GM23338 (cell line): Measurements from ENCODE around the gene RAP1A. TPM values are rescaled to one million over a fixed set of nuclear protein-coding genes. Genes with fewer than 3 reads are reported as not detected.

Experiments used
- ATAC-seq: fragments of 200-7000 bp; cut with Tn5 transposase; 3 replicates; pipeline ENCODE4 v1.9.1; 2020
- DNase-seq: peaks from one replicate; pipeline ENCODE4 v3.0.0-alpha.2; 2015; ENCODE audit warnings: low spot score
- H2AFZ ChIP-seq: fragments of 200-600 bp; sonication (generic); 2 replicates; pipeline ENCODE4 v1.8.0; 2016; ENCODE audit warnings: antibody characterized with exemption, mild to moderate bottlenecking, moderate library complexity
- H3F3A ChIP-seq: fragments of 200-600 bp; sonication (generic); replicated peaks from 2 replicates; pipeline ENCODE4 v1.8.0; 2017; ENCODE audit warnings: antibody characterized with exemption, mixed run types, low read depth
- H3K27ac ChIP-seq: fragments of 200-600 bp; sonication (generic); 2 replicates; pipeline ENCODE4 v1.6.1; 2016; ENCODE audit warnings: low read depth
- H3K27me3 ChIP-seq: fragments of 200-600 bp; sonication (generic); 2 replicates; pipeline ENCODE4 v1.8.0; 2016; ENCODE audit warnings: mild to moderate bottlenecking, mixed run types, moderate library complexity; ENCODE audit not compliant: insufficient read depth
- H3K36me3 ChIP-seq: fragments of 200-600 bp; sonication (generic); 2 replicates; pipeline ENCODE4 v1.8.0; 2016; ENCODE audit warnings: mild to moderate bottlenecking; ENCODE audit not compliant: insufficient read depth
- H3K4me1 ChIP-seq: fragments of 200-600 bp; sonication (generic); 2 replicates; pipeline ENCODE4 v1.8.0; 2016; ENCODE audit warnings: mild to moderate bottlenecking, moderate library complexity; ENCODE audit not compliant: insufficient read depth
- H3K4me2 ChIP-seq: fragments of 200-600 bp; sonication (generic); 2 replicates; pipeline ENCODE4 v1.7.1; 2017; ENCODE audit warnings: mixed run types
- H3K4me3 ChIP-seq: fragments of 200-600 bp; sonication (generic); 2 replicates; pipeline ENCODE4 v1.6.1; 2016; ENCODE audit warnings: mixed run types
- H3K79me2 ChIP-seq: fragments of 200-600 bp; sonication (generic); replicated peaks from 2 replicates; pipeline ENCODE4 v1.8.0; 2017; ENCODE audit warnings: mild to moderate bottlenecking; ENCODE audit not compliant: insufficient read depth
- H3K9me2 ChIP-seq: fragments of 200-600 bp; sonication (generic); 2 replicates; pipeline ENCODE4 v1.8.0; 2017; ENCODE audit not compliant: insufficient read depth
- H4K20me1 ChIP-seq: fragments of 200-600 bp; sonication (generic); replicated peaks from 2 replicates; pipeline ENCODE4 v1.8.0; 2017; ENCODE audit warnings: mild to moderate bottlenecking; ENCODE audit not compliant: insufficient read depth
- H3K27ac Mint-ChIP-seq: 2 replicates; pipeline ENCODE4 v1.8.0; 2020; ENCODE audit warnings: inconsistent platforms, mild to moderate bottlenecking, moderate library complexity, mixed read lengths
- H3K27me3 Mint-ChIP-seq: 3 replicates; pipeline ENCODE4 v1.8.0; 2022; ENCODE audit warnings: low read depth, mild to moderate bottlenecking, moderate library complexity, mixed read lengths, inconsistent platforms; ENCODE audit not compliant: insufficient read depth, poor library complexity
- H3K36me3 Mint-ChIP-seq: 3 replicates; pipeline ENCODE4 v1.8.0; 2021; ENCODE audit warnings: low read depth, mild to moderate bottlenecking, inconsistent platforms, moderate library complexity, mixed read lengths
- H3K4me1 Mint-ChIP-seq: 3 replicates; pipeline ENCODE4 v1.8.0; 2020; ENCODE audit warnings: mild to moderate bottlenecking, inconsistent platforms, mixed read lengths
- H3K4me3 Mint-ChIP-seq: 3 replicates; pipeline ENCODE4 v1.8.0; 2021; ENCODE audit warnings: moderate library complexity, mild to moderate bottlenecking, inconsistent platforms, mixed read lengths
- H3K9me3 Mint-ChIP-seq: 3 replicates; pipeline ENCODE4 v1.8.0; 2020; ENCODE audit warnings: moderate library complexity, mild to moderate bottlenecking, inconsistent platforms, mixed read lengths
- CREB1 ChIP-seq: fragments of 250-450 bp; sonication (Bioruptor Pico); IDR thresholded peaks from 2 replicates; pipeline ENCODE4 v1.5.0; 2020; ENCODE audit warnings: low read depth, mild to moderate bottlenecking, moderate library complexity
- CTCF ChIP-seq, 2 experiments: fragments of 200-600 bp in 1 of 2; sonication (generic) in 1 of 2; conservative IDR thresholded peaks; 2 replicates each; pipeline versions ENCODE4 v1.5.1 to v1.6.1; 2016 to 2017; ENCODE audit warnings: antibody characterized with exemption in 2 of 2, low read depth in 2 of 2, mild to moderate bottlenecking in 2 of 2, moderate library complexity in 1 of 2
- EZH2 ChIP-seq: fragments of 200-600 bp; sonication (generic); IDR thresholded peaks from one replicate; pipeline ENCODE4 v1.8.0; 2017; ENCODE audit warnings: antibody characterized with exemption, mild to moderate bottlenecking, low read depth; ENCODE audit not compliant: unreplicated experiment
- EZH2phosphoT487 ChIP-seq: fragments of 200-600 bp; sonication (generic); IDR thresholded peaks from one replicate; pipeline ENCODE4 v1.8.1; 2018; ENCODE audit warnings: antibody characterized with exemption; ENCODE audit not compliant: unreplicated experiment
- JUNB ChIP-seq: IDR thresholded peaks from one replicate; pipeline ENCODE4 v1.6.1; 2016; ENCODE audit warnings: antibody characterized with exemption; ENCODE audit not compliant: unreplicated experiment
- NANOG ChIP-seq: IDR thresholded peaks from 2 replicates; pipeline ENCODE4 v1.6.1; 2016; ENCODE audit warnings: antibody characterized with exemption, borderline replicate concordance
- POLR2AphosphoS5 ChIP-seq: IDR thresholded peaks from 2 replicates; pipeline ENCODE4 v1.6.1; 2016; ENCODE audit warnings: antibody characterized with exemption, low read depth
- REST ChIP-seq: IDR thresholded peaks from one replicate; pipeline ENCODE4 v1.6.1; 2018; ENCODE audit warnings: antibody characterized with exemption; ENCODE audit not compliant: unreplicated experiment
- ZNF114 ChIP-seq: fragments of 250-450 bp; sonication (Bioruptor Pico); IDR thresholded peaks from 2 replicates; pipeline ENCODE4 v1.5.0; 2020; ENCODE audit warnings: mild to moderate bottlenecking, moderate library complexity
- ZNF462 ChIP-seq: fragments of 250-450 bp; sonication (Bioruptor Pico); IDR thresholded peaks from 2 replicates; pipeline ENCODE4 v1.5.0; 2020; ENCODE audit warnings: mild to moderate bottlenecking, moderate library complexity
- polyA plus RNA-seq: library from polyadenylated mRNA; unstranded; fragments of >200 nt; fragmentation: Nextera tagmentation; extraction: Ambion mirVana; gene quantifications from 2 replicates; pipeline ENCODE4 v1.2.1, GENCODE V29; 2016
- total RNA-seq: library from RNA; depleted of rRNA; stranded (reverse); fragments of >200 nt; shearing (Covaris generic); gene quantifications from 2 replicates; pipeline ENCODE4 v1.2.3, GENCODE V29; 2014

RAP1A gene
- total and polyA plus RNA-seq, 2 experiments from 2014 or later = 16.2 to 23.0 TPM

- TF ChIP-seq ZNF462 (no peak), JUNB (no peak), POLR2AphosphoS5 (no peak), EZH2 (no peak), CTCF (conservative IDR thresholded peaks at IDR 0.05; ENCODE audit: low read depth in 2 of 2) (no peak), NANOG (no peak)
Measured at GRCh38 chr1:111725192-111725591, 105.6 kb downstream of the RAP1A start (continued).

GRCh38 chr1:111727056-111727455 lies 107.5 kb downstream of the RAP1A start:
- Histone ChIP-seq H3K27ac (no peak overlapping the region), H2AFZ (no peak overlapping the region), H3K4me3 (no peak overlapping the region), H3K27me3 (no peaks in the 10 kb centered on the region), H3K79me2 (peaks cover 14% of the 10 kb centered on the region), H3K36me3 (no peaks in the 10 kb centered on the region), H3K4me2 (no peak overlapping the region), H3F3A (no peaks in the 10 kb centered on the region; the same call in 1 of the 2 replicates), H3K4me1 (peaks cover 20% of the 10 kb centered on the region), H3K9me2 (no peaks in the 10 kb centered on the region), H4K20me1 (peaks cover 11% of the 10 kb centered on the region)
- TF ChIP-seq EZH2phosphoT487 (no peak), REST (no peak), JUNB (no peak), CREB1 (no peak), ZNF114 (no peak), CTCF (conservative IDR thresholded peaks at IDR 0.05; ENCODE audit: low read depth in 2 of 2) (no peak)
- peaks cover 44% of the 10 kb centered on the region for H3K4me1 Mint-ChIP-seq
- H3K27me3 Mint-ChIP-seq = peaks cover 1% of the 10 kb centered on the region
- H3K27ac Mint-ChIP-seq = no peak overlapping the region
- H3K9me3 Mint-ChIP-seq = no peaks in the 10 kb centered on the region
- ATAC-seq = no peak
- peaks cover 2% of the 10 kb centered on the region; the same call in 2 of the 3 replicates for H3K36me3 Mint-ChIP-seq
- no peak for DNase-seq
- no peak overlapping the region for H3K4me3 Mint-ChIP-seq
